ENCODE results near the gene LRFN3.

DNA sequence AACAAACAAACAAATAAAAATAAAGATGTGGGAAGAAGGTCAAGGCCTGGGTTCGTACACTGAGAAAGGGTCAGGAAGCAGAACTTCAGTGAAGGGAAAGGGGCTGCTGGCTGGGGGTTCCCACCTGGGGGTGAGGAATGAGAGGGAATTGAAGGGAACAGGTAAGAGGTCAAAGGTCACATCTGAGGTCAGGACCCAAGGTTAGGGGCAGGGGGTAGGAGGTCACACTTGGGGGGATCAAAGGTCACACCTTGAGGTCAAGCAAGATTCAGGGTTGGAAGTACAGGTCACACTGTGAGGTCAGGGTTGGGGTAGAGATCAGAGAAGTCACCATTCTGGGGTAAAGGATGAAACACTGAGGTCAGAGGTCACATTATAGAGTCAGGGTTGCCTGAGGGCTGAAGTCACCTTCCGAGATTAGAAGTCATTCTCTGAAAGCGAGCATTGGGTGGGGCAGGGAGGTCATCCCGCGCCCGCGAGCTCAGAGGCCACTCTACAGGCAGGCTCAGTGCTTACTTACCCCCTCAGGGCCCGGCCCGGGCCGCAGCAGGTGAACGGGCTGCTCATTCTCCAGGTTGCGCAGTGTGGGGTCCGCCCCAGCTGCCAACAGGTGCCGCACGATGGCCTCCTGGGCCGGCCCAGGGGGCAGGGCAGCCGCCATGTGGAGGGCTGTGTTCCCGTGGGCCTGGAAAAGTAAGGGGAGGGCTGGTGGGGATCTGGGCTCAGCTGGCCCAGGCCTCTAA is 46.6 kb upstream of the LRFN3 start:
- TF ChIP-seq, protein P1, sequence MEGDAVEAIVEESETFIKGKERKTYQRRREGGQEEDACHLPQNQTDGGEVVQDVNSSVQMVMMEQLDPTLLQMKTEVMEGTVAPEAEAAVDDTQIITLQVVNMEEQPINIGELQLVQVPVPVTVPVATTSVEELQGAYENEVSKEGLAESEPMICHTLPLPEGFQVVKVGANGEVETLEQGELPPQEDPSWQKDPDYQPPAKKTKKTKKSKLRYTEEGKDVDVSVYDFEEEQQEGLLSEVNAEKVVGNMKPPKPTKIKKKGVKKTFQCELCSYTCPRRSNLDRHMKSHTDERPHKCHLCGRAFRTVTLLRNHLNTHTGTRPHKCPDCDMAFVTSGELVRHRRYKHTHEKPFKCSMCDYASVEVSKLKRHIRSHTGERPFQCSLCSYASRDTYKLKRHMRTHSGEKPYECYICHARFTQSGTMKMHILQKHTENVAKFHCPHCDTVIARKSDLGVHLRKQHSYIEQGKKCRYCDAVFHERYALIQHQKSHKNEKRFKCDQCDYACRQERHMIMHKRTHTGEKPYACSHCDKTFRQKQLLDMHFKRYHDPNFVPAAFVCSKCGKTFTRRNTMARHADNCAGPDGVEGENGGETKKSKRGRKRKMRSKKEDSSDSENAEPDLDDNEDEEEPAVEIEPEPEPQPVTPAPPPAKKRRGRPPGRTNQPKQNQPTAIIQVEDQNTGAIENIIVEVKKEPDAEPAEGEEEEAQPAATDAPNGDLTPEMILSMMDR (IDR thresholded peaks at IDR 0.05; ENCODE audit: borderline replicate concordance, extremely low read depth, low read length, poor library complexity, severe bottlenecking), result no peak
- TF ChIP-seq EZH2 (IDR thresholded peaks at IDR 0.05; ENCODE audit: borderline replicate concordance, low read depth, low read length, severe bottlenecking), result no peak

Data from DND-41 (cell line).